OCI-LY7 (cell line): ENCODE results near the gene TRIM15. TPM values are rescaled to one million over a fixed set of nuclear protein-coding genes. Genes with fewer than 3 reads are reported as not detected.

Source experiments
- BruUV-seq: library from RNA; stranded (reverse); fragments of 400-500 nt; replicated peaks from 2 replicates; lab custom pipeline; 2021; lab: Mats Ljungman, UMichigan
- CTCF ChIA-PET: fragments of 300-600 bp; sonication (Branson Sonifier 250); formaldehyde crosslinking; loops from one replicate; lab custom pipeline; 2022; ENCODE audit warnings: antibody characterized with exemption; ENCODE audit not compliant: unreplicated experiment; lab: Charles Lee
- POLR2A ChIA-PET: fragments of 300-600 bp; sonication (Branson Sonifier 250); formaldehyde crosslinking; loops from one replicate; lab custom pipeline; 2022; ENCODE audit warnings: antibody characterized with exemption; lab: Charles Lee
- DNase-seq: peaks from one replicate; pipeline ENCODE4 v3.0.0-alpha.2; 2015; ENCODE audit warnings: low spot score
- H2AFZ ChIP-seq: fragments of 200-600 bp; sonication (generic), shearing (Covaris generic); 2 replicates; pipeline ENCODE4 v1.6.1; 2014; ENCODE audit warnings: mild to moderate bottlenecking, antibody characterized with exemption, low read length, moderate library complexity
- H3K27ac ChIP-seq: fragments of 200-600 bp; sonication (generic); 2 replicates; pipeline ENCODE4 v1.5.1; 2014; ENCODE audit warnings: mixed run types, low read depth, mild to moderate bottlenecking, moderate library complexity, low read length, inconsistent platforms; ENCODE audit not compliant: poor library complexity, severe bottlenecking
- H3K36me3 ChIP-seq: fragments of 200-600 bp; sonication (generic); 2 replicates; pipeline ENCODE4 v1.6.1; 2014; ENCODE audit warnings: mild to moderate bottlenecking, antibody characterized with exemption, low read length, moderate library complexity, mixed read lengths; ENCODE audit not compliant: insufficient read depth
- H3K4me1 ChIP-seq: fragments of 200-600 bp; sonication (generic); 2 replicates; pipeline ENCODE4 v1.5.1; 2014; ENCODE audit warnings: mild to moderate bottlenecking, low read length; ENCODE audit not compliant: insufficient read depth, poor library complexity, severe bottlenecking
- H3K4me2 ChIP-seq: fragments of 200-600 bp; sonication (generic); 2 replicates; pipeline ENCODE4 v1.6.1; 2014; ENCODE audit warnings: mild to moderate bottlenecking, low read length
- H3K4me3 ChIP-seq: fragments of 200-600 bp; sonication (generic); 2 replicates; pipeline ENCODE4 v1.5.1; 2014; ENCODE audit warnings: mild to moderate bottlenecking, low read depth, low read length; ENCODE audit not compliant: poor library complexity, severe bottlenecking
- H3K79me2 ChIP-seq: fragments of 200-600 bp; sonication (generic); 2 replicates; pipeline ENCODE4 v1.6.1; 2016; ENCODE audit warnings: low read depth, mild to moderate bottlenecking, low read length, moderate library complexity, mixed read lengths; ENCODE audit not compliant: insufficient read depth
- H3K9me2 ChIP-seq: fragments of 200-600 bp; sonication (generic); 2 replicates; pipeline ENCODE4 v1.6.1; 2016; ENCODE audit warnings: mild to moderate bottlenecking, low read length, mixed read lengths; ENCODE audit not compliant: insufficient read depth
- H3K9me3 ChIP-seq: fragments of 200-600 bp; sonication (generic); 2 replicates; pipeline ENCODE4 v1.6.1; 2014; ENCODE audit warnings: mild to moderate bottlenecking, mixed run types, low read length, mixed read lengths
- H4K20me1 ChIP-seq: fragments of 200-600 bp; sonication (generic); 2 replicates; pipeline ENCODE4 v1.6.1; 2014; ENCODE audit warnings: mild to moderate bottlenecking, antibody characterized with exemption, low read length, moderate library complexity, mixed read lengths; ENCODE audit not compliant: insufficient read depth
- EZH2phosphoT487 ChIP-seq: fragments of 200-600 bp; sonication (generic); IDR thresholded peaks from 2 replicates; pipeline ENCODE4 v1.6.1; 2018; ENCODE audit warnings: low read depth, borderline replicate concordance, mild to moderate bottlenecking, mixed run types, antibody characterized with exemption, low read length, moderate library complexity, mixed read lengths
- intact Hi-C: fragments of 100-400 bp; cut with micrococcal nuclease; formaldehyde crosslinking; loops from one replicate; pipeline ENCODE4 v1.10.0; 2022; ENCODE audit not compliant: unreplicated experiment
- total RNA-seq, 2 experiments: library from RNA; depleted of rRNA in 1 of 2; stranded (reverse); fragments of >200 nt in 1 of 2; shearing (Covaris generic) in 1 of 2; gene quantifications; 2 replicates each; pipeline ENCODE4 v1.2.3, GENCODE V29; 2014 to 2022
- TF ChIP-seq, protein P1 (sequence below): fragments of 200-600 bp; sonication (generic); conservative IDR thresholded peaks from 2 replicates; pipeline ENCODE4 v1.5.1; 2014; ENCODE audit warnings: mild to moderate bottlenecking, antibody characterized with exemption, low read length, moderate library complexity, mixed read lengths

The TRIM15 gene
- total RNA-seq, 2 experiments from 2014 or later, result not detected

DNA sequence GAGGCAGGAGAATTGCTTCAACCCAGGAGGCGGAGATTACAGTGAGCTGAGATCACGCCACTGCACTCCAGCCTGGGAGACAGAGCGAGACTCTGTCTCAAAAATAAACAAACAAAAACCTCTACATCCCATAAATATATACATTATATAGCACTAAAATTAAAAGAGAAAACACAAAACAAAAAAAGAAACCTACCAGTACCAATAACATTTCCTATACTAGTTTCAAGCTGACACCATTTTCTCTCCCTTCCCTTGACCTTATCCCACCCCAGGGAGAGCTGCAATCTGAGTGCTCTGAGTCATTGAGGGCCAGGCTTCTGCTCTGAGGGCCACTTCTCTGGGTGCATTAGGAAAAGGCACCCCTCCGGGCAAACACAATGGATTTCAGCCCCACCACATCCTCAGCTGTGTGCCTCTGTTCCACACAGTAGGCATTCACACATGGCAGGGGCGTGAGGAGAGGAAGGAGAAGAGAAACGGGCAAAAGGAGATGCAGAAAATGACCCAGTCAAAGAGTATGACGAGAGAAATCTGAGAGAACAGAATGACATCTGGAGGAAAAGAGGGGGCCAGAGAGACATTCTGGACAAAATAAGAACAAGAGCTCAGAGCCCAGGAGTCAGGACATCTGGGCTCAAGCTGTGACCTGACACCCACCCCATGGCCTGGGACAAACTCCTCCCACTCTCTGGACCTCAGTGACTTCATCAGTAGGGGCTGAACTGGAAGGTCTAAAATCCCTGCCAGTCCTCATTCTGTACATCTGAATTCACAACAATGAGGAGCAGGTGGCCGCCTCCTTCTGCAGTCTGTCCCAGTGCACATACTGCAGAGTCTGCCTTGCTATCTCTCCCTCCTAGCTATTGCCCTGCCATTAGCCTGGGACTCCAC, 31.7 kb downstream of the TRIM15 start:
- Histone ChIP-seq H3K27ac (no peak overlapping the region), H3K4me1 (peaks cover under 1% of the 10 kb centered on the region), H3K36me3 (peaks cover 92% of the 10 kb centered on the region), H3K4me2 (no peak overlapping the region), H3K9me2 (no peaks in the 10 kb centered on the region), H3K79me2 (peaks cover 7% of the 10 kb centered on the region; the same call in 1 of the 2 replicates), H3K4me3 (no peak overlapping the region), H3K9me3 (no peaks in the 10 kb centered on the region), H4K20me1 (no peaks in the 10 kb centered on the region), H2AFZ (no peak overlapping the region)
- intact Hi-C loops, result no loop called here
- CTCF ChIA-PET, result no interaction called here
- POLR2A ChIA-PET, result interaction anchor here (0.5 kb wide), 1 partner anchor 547 kb away, joined by 3 read pairs; no protein-coding TSS in a partner anchor
- no TSS peak for BruUV-seq
- no peak for DNase-seq
- no peak for TF ChIP-seq EZH2phosphoT487
- TF ChIP-seq, protein P1, sequence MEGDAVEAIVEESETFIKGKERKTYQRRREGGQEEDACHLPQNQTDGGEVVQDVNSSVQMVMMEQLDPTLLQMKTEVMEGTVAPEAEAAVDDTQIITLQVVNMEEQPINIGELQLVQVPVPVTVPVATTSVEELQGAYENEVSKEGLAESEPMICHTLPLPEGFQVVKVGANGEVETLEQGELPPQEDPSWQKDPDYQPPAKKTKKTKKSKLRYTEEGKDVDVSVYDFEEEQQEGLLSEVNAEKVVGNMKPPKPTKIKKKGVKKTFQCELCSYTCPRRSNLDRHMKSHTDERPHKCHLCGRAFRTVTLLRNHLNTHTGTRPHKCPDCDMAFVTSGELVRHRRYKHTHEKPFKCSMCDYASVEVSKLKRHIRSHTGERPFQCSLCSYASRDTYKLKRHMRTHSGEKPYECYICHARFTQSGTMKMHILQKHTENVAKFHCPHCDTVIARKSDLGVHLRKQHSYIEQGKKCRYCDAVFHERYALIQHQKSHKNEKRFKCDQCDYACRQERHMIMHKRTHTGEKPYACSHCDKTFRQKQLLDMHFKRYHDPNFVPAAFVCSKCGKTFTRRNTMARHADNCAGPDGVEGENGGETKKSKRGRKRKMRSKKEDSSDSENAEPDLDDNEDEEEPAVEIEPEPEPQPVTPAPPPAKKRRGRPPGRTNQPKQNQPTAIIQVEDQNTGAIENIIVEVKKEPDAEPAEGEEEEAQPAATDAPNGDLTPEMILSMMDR, result no peak

DNA sequence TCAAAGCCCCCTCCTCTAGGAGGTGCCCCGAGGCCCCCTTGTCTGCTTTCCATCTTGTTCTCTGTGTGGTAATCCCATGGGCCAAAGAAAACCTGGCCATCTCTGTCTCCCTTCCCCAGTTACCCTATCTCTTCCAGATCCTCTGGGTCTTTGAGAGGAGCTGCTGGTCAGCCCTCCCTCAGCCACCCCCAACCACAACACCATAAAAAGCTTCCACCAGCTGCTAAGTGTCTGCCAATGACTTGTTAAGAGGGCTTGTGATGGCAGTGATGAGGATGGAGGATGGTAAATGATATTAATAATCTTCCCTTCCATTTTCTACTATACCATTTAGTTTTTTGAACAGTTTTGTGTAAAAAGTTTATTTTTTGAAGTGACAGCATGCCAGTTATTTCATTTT, 32.6 kb downstream of the TRIM15 start:
- no peak overlapping the region for H2AFZ ChIP-seq
- TF ChIP-seq EZH2phosphoT487, result no peak
- TF ChIP-seq, protein P1, result no peak
- peaks cover 92% of the 10 kb centered on the region for H3K36me3 ChIP-seq
- no peak overlapping the region for H3K4me3 ChIP-seq
- no peak for DNase-seq
- intact Hi-C loops, result no loop called here
- H3K4me2 ChIP-seq, result no peak overlapping the region
- H4K20me1 ChIP-seq, result peaks cover 7% of the 10 kb centered on the region; the same call in 1 of the 2 replicates
- no peaks in the 10 kb centered on the region for H3K9me3 ChIP-seq
- H3K4me1 ChIP-seq, result peaks cover 10% of the 10 kb centered on the region
- CTCF ChIA-PET, result interaction anchor here (0.6 kb wide), 1 partner anchor 17 kb away, joined by 3 read pairs; the partner anchor contains the start of gene TRIM26
- H3K27ac ChIP-seq, result no peak overlapping the region
- BruUV-seq, result no TSS peak
- H3K79me2 ChIP-seq, result peaks cover 16% of the 10 kb centered on the region; the same call in 1 of the 2 replicates
- no peaks in the 10 kb centered on the region for H3K9me2 ChIP-seq
- POLR2A ChIA-PET, result no interaction called here
